Globus pallidus (tissue), 1 donor: Measurements from ENCODE around the gene COL23A1.

Experiments
- DNase-seq: peaks from one replicate; pipeline ENCODE4 v3.0.0-alpha.2; 2015; ENCODE audit warnings: low spot score

Gene COL23A1

DNA sequence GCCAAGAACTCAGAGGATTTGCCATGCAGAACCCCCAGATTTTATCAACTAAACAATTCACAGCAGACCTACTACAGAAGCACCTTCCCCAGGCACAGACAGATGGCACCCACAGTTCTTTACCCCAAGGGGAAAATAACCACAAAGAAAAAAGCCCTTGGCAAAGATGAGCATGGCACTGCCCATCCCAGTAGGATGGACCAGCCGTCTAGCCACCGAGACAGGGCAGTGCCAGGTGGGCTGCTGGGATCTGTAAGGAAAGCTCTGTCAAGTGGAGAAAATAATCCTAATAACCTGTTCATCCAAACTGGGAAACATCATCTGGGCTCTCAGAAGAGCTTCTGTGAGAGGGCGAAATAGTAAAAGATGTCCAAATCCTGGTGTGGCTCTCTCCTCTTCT, 130.0 kb downstream of the COL23A1 start:
- DNase-seq: no peak

DNA sequence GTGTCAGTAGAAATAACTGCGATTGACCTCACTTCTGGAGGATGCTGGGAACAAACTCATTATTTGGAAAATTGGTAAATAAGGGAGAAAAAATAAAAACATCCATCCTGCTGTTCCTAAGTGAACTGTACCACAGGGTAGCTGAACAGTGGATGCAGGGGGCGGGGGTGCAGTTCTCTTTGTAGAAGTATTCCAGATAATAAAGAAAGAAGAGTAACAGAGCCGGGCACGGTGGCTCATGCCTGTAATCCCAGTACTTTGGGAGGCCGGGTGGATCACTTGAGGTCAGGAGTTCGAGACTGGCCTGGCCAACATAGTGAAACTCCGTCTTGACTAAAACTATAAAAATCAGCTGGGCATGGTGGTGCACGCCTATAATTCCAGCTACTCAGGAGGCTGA, 132.1 kb downstream of the COL23A1 start:
- DNase-seq: no peak

DNA sequence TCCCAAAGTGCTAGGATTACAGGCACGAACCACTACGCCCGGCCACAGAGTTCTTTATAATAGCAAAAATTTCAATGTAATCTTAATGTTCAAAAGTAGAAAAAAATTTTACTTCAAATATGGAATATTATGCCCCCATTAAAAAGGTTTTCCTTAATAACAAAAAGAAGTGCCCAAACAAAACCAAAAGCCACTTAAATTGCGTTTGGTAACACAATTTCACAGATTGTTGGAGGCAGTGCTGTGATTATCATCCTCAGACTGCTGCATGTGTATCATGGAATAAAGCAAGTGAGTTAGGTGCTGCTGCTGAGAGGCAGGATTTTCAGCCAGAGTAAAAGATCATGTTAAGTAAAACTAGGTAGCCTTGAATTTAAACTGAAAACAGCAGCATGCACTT, 132.7 kb downstream of the COL23A1 start:
- no peak for DNase-seq

DNA sequence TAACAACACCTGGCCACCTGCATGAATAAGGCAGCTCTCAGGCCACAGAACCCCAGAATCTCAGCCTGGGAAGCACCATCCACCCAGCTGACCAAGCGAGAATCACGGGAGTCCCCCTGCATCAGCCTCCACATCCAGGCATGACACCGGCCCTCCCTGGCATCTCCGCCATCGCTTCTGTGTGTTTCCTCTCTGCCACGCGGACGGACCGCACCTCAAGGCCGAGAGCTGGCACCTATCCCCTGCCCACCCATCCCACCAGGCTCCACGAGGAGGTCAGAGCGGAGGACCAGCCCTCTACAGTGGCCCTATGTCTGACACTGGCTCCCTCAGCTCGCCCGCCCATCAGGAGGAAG, 134.7 kb downstream of the COL23A1 start:
- no peak for DNase-seq

DNA sequence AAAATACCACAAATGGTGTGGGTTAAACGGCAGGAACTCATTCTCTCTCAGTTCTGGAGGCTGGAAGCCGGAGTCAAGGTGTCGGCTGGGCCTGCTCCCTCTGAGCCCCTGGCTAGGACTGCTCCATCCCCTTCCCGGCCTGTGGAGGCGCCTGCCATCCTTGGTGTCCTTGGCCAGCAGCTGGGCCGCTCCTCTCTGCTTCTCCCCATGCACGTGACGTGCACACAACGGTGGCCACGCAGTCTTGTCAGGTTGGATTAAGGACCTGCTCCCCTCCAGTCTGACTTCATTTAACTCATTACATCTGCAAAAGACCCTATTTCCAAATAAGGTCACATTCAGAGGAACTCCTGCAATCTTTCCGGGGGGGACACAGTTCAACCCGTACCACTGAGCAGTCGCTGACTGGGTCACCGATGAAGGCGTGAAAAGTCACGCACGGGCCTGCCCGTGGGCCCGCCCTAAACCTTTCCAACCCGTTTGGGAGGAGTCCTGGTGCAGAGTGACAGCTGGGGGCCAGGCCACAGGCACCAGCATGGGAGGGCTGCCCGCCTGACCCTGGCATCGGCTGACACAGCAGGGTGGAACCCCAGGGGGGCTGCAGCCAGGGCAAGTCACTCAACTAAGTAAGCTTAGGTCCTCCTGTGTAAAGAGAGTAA, 135.2 kb downstream of the COL23A1 start:
- no peak for DNase-seq

DNA sequence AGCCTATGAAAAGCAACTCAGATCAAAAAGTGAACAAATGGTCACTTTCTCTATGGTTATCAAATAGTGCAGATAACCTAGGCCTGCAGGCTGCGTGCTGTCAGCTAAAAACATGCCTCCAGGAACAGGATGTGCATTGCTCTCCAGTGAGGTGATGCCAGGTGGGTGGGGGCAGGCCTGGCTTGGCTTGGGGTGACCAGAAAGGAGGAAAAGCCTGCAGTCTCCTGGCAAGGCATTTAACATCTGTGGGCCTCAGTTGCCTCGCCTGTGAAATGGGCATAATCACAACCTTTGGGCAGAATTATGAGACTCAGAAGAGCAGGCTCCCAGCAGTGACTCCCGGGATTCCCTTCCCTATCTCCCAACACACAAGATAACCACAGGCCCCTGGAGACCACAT, 135.9 kb downstream of the COL23A1 start:
- no peak for DNase-seq

DNA sequence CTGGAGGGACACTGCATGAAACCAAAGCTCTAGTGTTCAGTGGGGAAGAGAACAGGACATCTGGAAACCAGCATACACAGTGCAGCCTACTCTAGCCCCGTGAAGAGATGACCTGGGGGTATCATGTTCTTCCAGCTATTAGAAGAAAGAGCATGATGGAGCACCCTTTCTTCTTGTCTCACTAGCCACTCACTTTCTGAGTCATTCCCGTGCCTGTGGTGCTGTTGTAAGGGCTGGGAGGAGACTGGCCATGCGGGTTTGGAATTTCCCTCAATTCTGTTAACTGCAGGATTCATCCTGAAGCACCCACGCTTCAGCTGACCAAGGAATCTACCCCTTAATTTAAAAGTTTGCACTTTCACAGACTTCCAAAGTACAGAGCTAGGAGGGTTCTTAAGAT, 137.0 kb downstream of the COL23A1 start:
- DNase-seq: no peak

DNA sequence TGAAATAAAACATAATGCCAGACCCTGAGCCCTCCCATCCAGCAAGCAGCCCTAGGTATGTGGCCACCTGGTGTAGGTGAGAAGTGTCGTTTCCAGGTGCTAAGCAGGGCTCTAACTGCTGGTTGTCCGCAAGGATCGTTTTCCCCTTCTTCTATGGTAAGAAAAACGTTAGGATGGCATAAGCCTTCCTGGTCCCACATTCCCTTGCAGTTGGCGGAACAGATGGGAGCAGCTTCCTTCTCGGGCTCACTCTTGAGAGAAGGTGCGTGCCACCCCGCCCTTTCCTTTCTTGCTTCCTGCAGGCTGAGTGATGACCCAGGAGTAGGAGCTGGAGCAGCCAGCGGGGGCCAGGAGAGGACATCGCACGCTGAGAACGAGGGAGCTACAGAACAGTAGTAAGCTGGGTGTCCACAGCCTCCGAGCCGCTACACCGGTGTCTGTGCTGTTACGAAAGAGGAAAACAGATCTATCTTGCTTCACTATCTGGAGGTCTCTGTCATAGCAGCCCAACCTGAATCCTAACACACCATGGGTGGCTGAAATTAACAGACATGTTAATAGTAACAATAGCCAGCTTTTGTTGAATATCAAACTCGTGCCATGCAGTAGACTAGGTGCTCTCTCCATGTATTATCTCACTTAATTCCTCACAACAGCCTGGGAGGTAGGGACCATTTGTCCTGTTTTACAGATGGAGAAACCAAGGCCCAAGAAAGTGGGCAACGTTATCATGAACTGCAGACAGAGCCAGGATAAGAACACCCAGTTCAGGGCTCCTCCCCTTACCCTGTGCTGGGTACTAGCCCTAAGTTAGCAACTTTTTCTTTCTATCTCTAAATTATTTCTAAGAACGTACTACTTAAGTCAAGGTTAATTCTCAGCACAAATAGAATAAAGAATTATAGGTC, 139.8 kb downstream of the COL23A1 start:
- DNase-seq: no peak

DNA sequence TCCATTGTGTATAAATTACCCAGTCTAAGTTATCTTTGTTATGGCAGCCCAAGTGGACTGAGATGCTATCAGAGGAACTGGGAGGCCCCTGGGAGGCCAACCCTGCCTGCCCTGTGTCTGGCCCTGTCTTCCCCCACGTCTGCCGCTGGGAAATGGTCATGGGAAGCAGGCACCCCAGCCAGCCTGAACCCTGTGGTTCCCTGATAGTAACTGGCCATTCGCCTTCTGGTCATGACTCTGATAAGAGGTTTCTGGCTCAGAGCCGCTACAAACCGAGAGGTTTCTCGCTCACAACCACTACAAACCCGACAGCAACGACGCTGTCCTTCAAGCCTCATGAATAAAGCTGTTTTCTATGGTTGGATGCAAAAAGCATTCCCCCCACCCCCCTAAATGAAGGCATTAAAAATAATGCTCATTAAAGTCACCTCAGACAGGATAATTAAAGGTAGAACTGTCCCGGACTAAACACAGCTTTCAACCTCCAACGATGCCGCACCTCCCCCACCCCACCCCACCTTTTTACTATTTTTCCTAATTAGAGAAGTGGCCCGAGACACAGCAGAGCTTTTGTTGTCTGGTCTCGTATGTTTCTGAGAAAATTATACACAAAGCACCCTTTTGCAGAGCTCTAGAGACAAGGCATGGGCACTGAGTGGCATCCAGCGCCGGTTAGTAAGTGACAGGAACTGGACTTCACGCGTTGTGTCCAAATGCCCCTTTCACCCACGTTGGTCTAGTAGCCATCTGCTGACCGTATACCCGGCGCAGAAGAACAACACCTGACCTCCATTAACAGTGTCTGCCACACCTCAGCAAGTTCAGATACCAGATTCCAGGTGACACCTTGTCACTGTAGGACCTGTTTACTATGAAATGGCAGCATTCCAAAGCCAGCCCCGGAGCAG, 140.8 kb downstream of the COL23A1 start:
- no peak for DNase-seq

DNA sequence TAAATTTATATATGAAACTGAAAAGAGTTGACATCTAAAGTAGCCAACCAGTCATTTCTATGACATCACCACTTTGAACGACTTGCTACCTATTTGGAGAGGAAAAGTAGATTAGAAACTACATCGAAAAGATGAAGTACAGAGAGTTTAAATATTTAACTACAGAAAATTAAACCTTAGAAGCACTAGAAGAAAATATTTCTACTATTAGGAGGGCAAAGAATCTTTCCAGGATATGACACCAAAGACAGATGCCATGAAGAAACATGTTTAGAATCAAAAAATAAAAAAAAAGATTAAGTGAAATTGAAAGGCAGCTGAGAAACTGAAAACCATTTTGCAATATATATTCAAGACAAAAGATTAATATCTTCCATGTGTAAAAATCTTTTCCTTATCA, 144.7 kb downstream of the COL23A1 start:
- no peak for DNase-seq

GRCh38 chr5:178442405-178443257, 147.6 kb downstream of the COL23A1 start:
- DNase-seq: no peak

- DNase-seq: no peak
Measured at GRCh38 chr5:178441486-178442270, 148.5 kb downstream of the COL23A1 start.

- DNase-seq: no peak
Measured at GRCh38 chr5:178440181-178440580, 150.0 kb downstream of the COL23A1 start.

DNA sequence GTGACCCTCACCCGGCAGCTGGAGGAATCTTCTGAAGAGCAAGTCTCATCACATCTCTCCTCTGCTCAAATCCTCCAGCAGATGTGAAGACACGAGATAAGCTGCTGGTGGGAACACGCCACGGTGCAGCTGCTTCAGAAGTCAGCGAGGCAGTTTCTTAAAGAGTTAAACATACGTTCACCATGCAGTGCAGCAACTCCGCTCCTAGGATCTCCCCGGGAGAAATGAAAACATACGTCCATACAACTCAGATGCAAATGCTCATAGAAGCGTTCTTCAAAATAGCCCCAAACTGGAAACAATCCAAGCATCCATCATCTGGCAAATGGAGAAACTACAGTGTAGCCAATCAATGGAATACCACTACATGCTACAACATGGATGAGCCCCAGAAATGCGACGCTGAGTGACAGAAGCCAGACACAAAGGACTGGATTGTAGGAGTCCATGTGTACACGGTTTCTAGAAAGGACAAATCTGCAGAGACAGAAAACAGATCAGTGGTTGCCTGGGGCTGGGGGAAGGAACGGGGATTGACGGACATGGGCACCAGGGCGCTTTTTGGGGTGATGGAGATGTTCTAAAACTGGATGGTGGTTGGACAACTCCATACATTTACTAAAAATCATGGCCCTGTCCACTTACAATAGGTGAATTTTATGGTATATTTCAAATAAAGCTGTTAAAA, 150.6 kb downstream of the COL23A1 start:
- DNase-seq: no peak

GRCh38 chr5:178438796-178439195, 151.4 kb downstream of the COL23A1 start:
- DNase-seq: no peak

DNA sequence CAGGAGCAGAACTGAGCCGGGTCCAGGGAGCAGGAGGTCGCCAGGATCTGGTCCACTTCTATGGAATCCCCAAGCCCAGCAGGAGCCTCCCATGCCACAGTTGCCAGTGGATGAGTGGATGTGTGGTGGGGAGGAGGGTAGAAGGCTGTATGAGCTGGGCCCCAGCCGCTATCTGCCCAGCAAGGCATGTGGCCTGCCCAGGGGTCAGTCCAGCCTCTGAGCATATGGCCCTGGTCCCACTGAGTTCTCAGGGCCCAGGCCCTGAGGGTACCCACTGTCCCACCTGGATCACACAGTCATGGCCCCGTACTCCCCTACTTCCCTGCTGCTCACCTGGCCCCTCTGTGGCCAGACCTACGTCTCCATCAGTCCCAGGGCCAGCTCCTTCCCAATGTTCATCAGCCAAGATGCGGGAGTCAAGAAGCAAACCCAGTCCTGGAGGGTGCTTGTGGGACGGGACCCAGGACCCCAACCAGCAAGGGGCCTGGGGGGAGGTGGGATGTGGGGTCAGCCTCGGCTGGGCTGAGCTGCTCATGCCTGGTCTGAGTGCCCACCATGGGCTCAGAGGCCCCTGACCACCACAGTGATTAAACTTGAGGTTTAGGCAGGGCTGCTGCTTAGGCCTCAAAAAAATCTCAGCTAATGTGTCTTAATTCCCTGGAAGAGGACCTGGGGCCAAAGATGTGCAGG, 152.7 kb downstream of the COL23A1 start:
- DNase-seq: no peak

GRCh38 chr5:178436326-178436940, 153.8 kb downstream of the COL23A1 start:
- no peak for DNase-seq

DNA sequence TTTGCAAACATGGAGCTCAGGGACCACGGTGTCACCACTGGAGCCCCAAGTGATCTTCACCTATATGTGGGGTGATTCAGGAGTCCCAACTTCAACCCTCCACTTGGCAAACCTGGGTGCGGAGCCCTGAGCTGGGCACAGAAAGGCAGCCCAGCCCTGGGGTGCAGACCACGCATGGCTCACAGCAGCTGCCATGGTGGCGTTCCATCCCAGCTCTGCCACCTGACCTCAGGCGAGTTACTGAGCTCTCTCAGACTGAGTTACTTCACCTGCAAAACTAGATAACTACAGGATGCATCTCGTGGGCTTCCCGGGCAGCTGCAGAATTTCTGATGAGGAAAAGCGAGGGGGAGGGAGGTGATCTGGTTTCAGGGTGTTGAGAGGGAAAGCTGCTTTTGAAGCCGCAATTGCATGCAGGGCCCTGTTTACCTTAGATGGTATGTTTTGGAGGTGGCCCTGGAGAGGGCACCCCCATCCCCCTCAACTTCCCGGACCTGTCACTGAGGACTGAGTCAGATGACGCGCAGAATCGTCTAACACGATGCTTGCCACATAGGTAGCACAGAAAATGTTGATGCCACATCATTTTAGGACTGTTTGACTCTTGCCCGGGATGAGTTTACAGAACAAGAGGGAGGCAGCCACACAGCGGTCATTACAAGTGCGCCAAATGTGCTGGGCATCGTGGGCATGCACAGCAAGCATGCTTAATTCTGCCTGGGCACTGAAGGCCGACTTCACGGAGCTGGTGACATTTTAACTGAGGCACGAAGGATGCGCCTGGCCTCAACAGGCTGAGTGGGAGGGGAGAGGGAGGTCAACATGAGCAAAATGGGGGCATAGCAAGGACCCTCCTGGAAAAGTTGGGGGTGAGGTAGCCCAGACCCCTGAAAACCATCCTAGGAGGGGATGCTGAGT, 154.6 kb downstream of the COL23A1 start:
- no peak for DNase-seq
